Activated CD4-positive, alpha-beta T cell treated with anti-CD3 and anti-CD28 coated beads, Interleukin-2, amount 10 ng/mL, durations not matched to agents 7 days and 5 days (primary cell): ENCODE results near the gene GDF11. TPM values are rescaled to one million over a fixed set of nuclear protein-coding genes. Genes with fewer than 3 reads are reported as not detected.

Source experiments
- CTCF ChIA-PET: fragments of 350-600 bp; sonication (Branson Sonifier 250); formaldehyde crosslinking; loops from one replicate; lab custom pipeline; 2021; ENCODE audit warnings: antibody characterized with exemption; lab: Charles Lee
- POLR2A ChIA-PET: fragments of 350-600 bp; sonication (Branson Sonifier 250); formaldehyde crosslinking; loops from one replicate; lab custom pipeline; 2021; ENCODE audit warnings: antibody characterized with exemption; lab: Charles Lee
- DNase-seq: peaks from one replicate; pipeline ENCODE4 v3.0.0-alpha.2; 2020
- H3K27ac Mint-ChIP-seq: one replicate; pipeline ENCODE4 v1.8.0; 2021; ENCODE audit warnings: mild to moderate bottlenecking, moderate library complexity, mixed read lengths
- H3K27me3 Mint-ChIP-seq: one replicate; pipeline ENCODE4 v1.8.0; 2021; ENCODE audit warnings: mixed read lengths
- H3K36me3 Mint-ChIP-seq: one replicate; pipeline ENCODE4 v1.8.0; 2021; ENCODE audit warnings: low read depth, mixed read lengths
- H3K4me1 Mint-ChIP-seq: one replicate; pipeline ENCODE4 v1.8.0; 2021; ENCODE audit warnings: mixed read lengths
- H3K4me3 Mint-ChIP-seq: one replicate; pipeline ENCODE4 v1.8.0; 2021; ENCODE audit warnings: mild to moderate bottlenecking, moderate library complexity, mixed read lengths
- H3K9me3 Mint-ChIP-seq: one replicate; pipeline ENCODE4 v1.8.0; 2021; ENCODE audit warnings: mixed read lengths
- total RNA-seq, 2 experiments: library from RNA; stranded (reverse); gene quantifications; one replicate each; pipeline ENCODE4 v1.2.3, GENCODE V29; 2021

Gene GDF11
- total RNA-seq, 2 experiments from 2014 or later: 9.7 to 10.4 TPM

DNA sequence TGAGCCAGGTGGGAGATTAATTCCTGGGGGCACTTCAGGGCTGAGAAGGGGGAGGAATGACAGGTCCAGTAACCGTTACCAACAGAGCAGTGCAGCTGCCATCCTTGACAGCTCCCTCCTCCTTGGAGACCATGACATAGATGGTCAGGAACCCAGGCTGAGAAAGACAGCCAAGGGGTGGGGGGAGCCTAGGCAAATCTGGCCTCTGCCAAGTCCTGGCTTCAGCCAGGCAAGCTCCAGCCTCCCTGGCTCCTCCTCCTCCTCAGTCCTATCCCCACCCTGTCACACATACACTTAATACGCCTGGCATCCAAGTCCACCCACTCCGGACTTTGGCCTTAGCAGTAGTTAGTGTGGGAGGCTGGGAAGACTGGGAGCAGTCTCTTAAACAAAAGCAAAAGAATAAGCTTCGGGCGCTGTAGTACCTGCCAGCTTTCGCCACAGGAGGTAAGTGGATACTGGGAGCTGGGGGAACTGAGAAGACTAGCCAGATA is 22.8 kb upstream of the GDF11 start, which contains the start of gene RDH5:
Gene RDH5, plus strand, starts transcription at position 323 of the 494 bp plus-strand sequence. CDS start 792 bp downstream, outside the sequence.
- peaks cover 3% of the 10 kb centered on the region for H3K27me3 Mint-ChIP-seq
- no peak for DNase-seq
- H3K4me3 Mint-ChIP-seq: no peak within 1 kb of the TSS
- ChIA-PET POLR2A (no interaction called here), CTCF (interaction anchor here (0.6 to 9.0 kb wide), 4 partner anchors 9 to 213 kb away, joined by 3 to 75 read pairs (median 3); partner anchors contain the start of gene CD63)
- peaks cover 34% of the 10 kb centered on the region for H3K36me3 Mint-ChIP-seq
- H3K27ac Mint-ChIP-seq: no peak within 1 kb of the TSS
- peaks cover 51% of the 10 kb centered on the region for H3K4me1 Mint-ChIP-seq
- no peaks in the 10 kb centered on the region for H3K9me3 Mint-ChIP-seq

DNA sequence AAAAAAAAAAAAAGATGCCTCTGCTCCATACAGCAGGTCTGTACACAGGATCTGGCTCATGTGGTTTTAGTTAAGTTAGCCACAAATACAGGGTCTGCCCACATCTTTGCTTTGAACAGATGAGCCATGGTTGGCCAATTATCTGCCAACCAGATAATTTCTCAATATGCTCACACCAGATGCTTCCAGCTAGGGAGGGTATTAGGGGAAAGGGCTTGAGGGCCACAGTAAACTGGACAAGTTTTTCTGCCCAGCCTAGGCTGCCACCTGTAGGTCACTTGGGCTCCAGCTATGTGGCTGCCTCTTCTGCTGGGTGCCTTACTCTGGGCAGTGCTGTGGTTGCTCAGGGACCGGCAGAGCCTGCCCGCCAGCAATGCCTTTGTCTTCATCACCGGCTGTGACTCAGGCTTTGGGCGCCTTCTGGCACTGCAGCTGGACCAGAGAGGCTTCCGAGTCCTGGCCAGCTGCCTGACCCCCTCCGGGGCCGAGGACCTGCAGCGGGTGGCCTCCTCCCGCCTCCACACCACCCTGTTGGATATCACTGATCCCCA is 22.0 kb upstream of the GDF11 start:
- no peak for DNase-seq
- H3K9me3 Mint-ChIP-seq: no peaks in the 10 kb centered on the region
- H3K36me3 Mint-ChIP-seq: peaks cover 38% of the 10 kb centered on the region
- H3K27ac Mint-ChIP-seq: no peak overlapping the region
- no peak overlapping the region for H3K4me3 Mint-ChIP-seq
- CTCF ChIA-PET: interaction anchor here (9.0 kb wide), 1 partner anchor 17 kb away, joined by 75 read pairs; no protein-coding TSS in a partner anchor
- POLR2A ChIA-PET: no interaction called here
- peaks cover under 1% of the 10 kb centered on the region for H3K27me3 Mint-ChIP-seq
- peaks cover 49% of the 10 kb centered on the region for H3K4me1 Mint-ChIP-seq

DNA sequence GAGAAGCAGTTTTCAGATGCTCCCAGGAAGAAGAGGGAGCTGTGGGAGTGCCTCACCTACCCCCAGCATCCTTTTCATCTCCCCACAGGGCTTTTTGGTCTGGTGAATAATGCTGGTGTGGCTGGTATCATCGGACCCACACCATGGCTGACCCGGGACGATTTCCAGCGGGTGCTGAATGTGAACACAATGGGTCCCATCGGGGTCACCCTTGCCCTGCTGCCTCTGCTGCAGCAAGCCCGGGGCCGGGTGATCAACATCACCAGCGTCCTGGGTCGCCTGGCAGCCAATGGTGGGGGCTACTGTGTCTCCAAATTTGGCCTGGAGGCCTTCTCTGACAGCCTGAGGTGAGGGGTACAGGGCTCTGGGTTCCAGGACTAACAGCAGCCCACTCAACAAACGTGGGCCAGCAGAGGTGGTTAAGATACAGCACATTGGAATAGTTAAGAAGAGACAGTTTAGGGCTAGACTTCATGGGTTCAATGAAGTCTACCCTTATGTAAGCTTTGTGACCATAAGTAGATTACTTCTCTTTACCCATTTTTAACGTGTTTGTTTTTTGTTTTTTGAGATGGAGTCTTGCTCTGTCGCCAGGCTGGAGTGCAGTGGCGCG is 21.2 kb upstream of the GDF11 start:
- CTCF ChIA-PET: interaction anchor here (9.0 kb wide), 1 partner anchor 16 kb away, joined by 75 read pairs; no protein-coding TSS in a partner anchor
- H3K4me3 Mint-ChIP-seq: no peak overlapping the region
- no peak for DNase-seq
- H3K27ac Mint-ChIP-seq: peak overlapping the region; percentile 19
- H3K9me3 Mint-ChIP-seq: no peaks in the 10 kb centered on the region
- POLR2A ChIA-PET: no interaction called here
- H3K27me3 Mint-ChIP-seq: no peaks in the 10 kb centered on the region
- H3K36me3 Mint-ChIP-seq: peaks cover 42% of the 10 kb centered on the region
- H3K4me1 Mint-ChIP-seq: peaks cover 50% of the 10 kb centered on the region

DNA sequence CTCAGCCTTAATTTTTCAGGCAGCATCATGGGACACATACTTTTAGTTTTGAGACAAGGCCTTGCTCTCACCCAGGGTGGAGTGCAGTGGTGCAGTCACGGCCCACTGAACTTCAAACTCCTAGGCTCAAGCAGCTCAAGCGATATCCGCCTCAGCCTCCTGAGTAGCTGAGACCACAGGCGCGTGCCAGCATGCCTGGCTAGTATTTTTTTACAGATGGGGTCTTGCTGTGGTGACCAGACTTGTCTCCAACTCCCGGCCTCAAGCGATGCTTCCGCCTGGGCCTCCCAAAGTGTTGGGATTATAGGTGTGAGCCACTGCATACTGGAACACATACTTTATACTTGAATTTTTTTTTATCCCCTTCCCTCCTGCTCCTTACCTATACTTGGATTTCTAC is 20.0 kb upstream of the GDF11 start:
- CTCF ChIA-PET: interaction anchor here (1.0 to 9.0 kb wide), 3 partner anchors 15 to 401 kb away, joined by 3 to 75 read pairs (median 3); partner anchors contain the start of gene ITGA7
- no peak overlapping the region for H3K27ac Mint-ChIP-seq
- no peaks in the 10 kb centered on the region for H3K9me3 Mint-ChIP-seq
- peaks cover 49% of the 10 kb centered on the region for H3K4me1 Mint-ChIP-seq
- H3K4me3 Mint-ChIP-seq: no peak overlapping the region
- DNase-seq: no peak
- peaks cover 33% of the 10 kb centered on the region for H3K36me3 Mint-ChIP-seq
- POLR2A ChIA-PET: no interaction called here
- H3K27me3 Mint-ChIP-seq: no peaks in the 10 kb centered on the region

DNA sequence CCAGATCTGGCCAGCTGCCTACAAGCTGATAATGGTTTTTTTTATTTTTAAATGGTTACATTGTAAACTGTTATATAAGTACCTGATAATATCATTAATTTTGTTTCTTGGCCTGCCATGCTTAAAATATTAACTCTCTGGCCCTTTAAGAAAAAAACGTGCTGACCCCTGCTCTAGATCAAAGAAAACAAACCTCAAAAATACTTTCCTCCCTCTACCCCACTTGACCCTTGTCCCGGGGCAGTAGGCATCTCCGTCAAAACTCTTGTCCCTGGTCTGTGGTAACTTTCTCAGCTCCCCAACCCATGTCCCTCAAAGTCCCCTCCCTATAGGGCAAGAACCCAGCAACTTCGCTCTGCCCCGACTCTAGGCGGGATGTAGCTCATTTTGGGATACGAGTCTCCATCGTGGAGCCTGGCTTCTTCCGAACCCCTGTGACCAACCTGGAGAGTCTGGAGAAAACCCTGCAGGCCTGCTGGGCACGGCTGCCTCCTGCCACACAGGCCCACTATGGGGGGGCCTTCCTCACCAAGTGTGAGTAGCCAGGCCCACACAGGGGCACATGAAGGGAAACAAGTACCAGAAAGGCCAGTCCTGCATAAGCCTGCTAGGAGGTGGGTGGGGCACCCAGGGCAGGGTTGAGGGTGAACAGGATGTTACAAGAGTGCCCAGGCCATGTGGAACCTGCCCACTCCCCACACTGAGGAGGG is 19.3 kb upstream of the GDF11 start:
- Mint-ChIP-seq H3K27ac (no peak overlapping the region), H3K4me1 (peaks cover 41% of the 10 kb centered on the region), H3K27me3 (no peaks in the 10 kb centered on the region), H3K36me3 (peaks cover 26% of the 10 kb centered on the region), H3K9me3 (no peaks in the 10 kb centered on the region), H3K4me3 (no peak overlapping the region)
- DNase-seq: no peak
- ChIA-PET POLR2A (no interaction called here), CTCF (interaction anchor here (1.0 to 9.0 kb wide), 6 partner anchors 13 to 400 kb away, joined by 3 to 75 read pairs (median 5); partner anchors contain the start of gene ITGA7)

DNA sequence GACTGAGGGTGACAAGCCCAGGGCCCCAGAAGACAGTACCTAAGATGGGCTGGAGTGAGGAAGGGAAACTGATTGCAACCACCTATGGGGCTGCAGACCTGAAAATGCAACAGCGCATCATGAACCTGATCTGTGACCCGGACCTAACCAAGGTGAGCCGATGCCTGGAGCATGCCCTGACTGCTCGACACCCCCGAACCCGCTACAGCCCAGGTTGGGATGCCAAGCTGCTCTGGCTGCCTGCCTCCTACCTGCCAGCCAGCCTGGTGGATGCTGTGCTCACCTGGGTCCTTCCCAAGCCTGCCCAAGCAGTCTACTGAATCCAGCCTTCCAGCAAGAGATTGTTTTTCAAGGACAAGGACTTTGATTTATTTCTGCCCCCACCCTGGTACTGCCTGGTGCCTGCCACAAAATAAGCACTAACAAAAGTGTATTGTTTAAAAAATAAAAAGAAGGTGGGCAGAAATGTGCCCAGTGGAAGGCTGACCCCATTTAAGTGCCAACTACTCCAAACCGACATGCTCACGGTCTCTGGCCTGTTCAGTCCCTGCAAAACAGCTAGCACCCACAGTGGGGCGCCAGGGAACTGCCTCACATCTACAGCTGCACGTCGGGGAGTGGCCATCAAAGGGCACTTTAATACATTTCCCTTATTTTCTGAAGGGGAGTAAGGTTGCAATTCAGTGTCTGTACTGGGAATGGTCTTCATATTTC is 18.5 kb upstream of the GDF11 start:
- DNase-seq: peak; percentile 77
- ChIA-PET POLR2A (interaction anchor here (1.0 kb wide), 1 partner anchor 9 kb away, joined by 4 read pairs; the partner anchor contains the start of gene BLOC1S1), CTCF (interaction anchor here (0.7 to 2.4 kb wide), 8 partner anchors 8 to 389 kb away, joined by 3 to 33 read pairs (median 5); partner anchors contain the start of genes BLOC1S1 and ITGA7)

DNA sequence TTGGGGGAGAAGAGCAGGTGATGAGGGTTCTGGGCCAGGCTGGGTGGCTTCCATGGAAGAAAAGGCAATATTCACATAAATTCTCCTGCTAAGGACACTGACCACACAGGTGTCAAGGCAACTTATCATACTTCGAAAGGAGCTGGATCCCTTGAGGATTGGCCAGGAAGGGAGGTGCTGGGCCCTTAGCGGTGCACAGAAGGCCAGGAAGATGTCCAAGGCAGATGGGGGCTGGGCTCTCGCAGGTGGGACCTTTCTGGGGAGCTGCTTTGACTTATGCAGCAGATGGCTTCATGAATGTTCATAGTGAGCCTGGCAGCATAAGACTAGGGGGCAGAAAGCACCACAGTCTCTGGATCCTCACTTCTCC is 18.0 kb upstream of the GDF11 start:
- DNase-seq: no peak
- H3K27ac Mint-ChIP-seq: no peak overlapping the region
- POLR2A ChIA-PET: interaction anchor here (1.0 kb wide), 1 partner anchor 9 kb away, joined by 4 read pairs; the partner anchor contains the start of gene BLOC1S1
- H3K4me3 Mint-ChIP-seq: no peak overlapping the region
- no peaks in the 10 kb centered on the region for H3K9me3 Mint-ChIP-seq
- CTCF ChIA-PET: interaction anchor here (0.7 to 2.4 kb wide), 7 partner anchors 9 to 388 kb away, joined by 3 to 33 read pairs (median 5); partner anchors contain the start of genes BLOC1S1 and ITGA7
- H3K4me1 Mint-ChIP-seq: peaks cover 39% of the 10 kb centered on the region
- peaks cover 21% of the 10 kb centered on the region for H3K36me3 Mint-ChIP-seq
- no peaks in the 10 kb centered on the region for H3K27me3 Mint-ChIP-seq

More for the DNA sequence above, 18.5 kb upstream of the GDF11 start:
- Mint-ChIP-seq H3K4me3 (no peak overlapping the region), H3K27ac (peak overlapping the region; percentile 66), H3K36me3 (peaks cover 21% of the 10 kb centered on the region), H3K27me3 (no peaks in the 10 kb centered on the region), H3K9me3 (no peaks in the 10 kb centered on the region), H3K4me1 (peaks cover 38% of the 10 kb centered on the region)

DNA sequence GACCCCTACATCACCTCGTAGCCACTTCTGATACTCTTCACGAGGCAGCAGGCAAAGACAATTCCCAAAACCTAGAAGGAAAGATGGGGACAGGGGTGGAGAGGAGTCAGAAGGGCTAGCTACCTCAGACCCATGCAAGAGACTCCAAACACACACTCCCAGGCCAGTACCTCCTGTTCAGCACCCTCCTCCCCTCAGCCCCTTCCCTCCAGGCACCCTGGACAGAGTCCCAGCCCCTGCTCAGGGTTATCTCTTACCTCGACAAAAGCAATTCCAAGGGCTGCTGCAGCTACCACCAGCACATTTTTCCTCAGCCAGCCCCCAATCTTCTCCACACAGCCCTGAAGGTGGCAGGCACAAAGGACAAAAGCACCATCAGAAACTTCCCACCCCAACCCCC is 17.4 kb upstream of the GDF11 start:
- Mint-ChIP-seq H3K9me3 (no peaks in the 10 kb centered on the region), H3K27ac (peak overlapping the region; percentile 68), H3K27me3 (no peaks in the 10 kb centered on the region), H3K4me3 (no peak overlapping the region), H3K36me3 (peaks cover 21% of the 10 kb centered on the region), H3K4me1 (peaks cover 41% of the 10 kb centered on the region)
- POLR2A ChIA-PET: no interaction called here
- no peak for DNase-seq
- CTCF ChIA-PET: interaction anchor here (0.6 to 2.4 kb wide), 4 partner anchors 12 to 60 kb away, joined by 3 to 33 read pairs (median 6); no protein-coding TSS in a partner anchor

DNA sequence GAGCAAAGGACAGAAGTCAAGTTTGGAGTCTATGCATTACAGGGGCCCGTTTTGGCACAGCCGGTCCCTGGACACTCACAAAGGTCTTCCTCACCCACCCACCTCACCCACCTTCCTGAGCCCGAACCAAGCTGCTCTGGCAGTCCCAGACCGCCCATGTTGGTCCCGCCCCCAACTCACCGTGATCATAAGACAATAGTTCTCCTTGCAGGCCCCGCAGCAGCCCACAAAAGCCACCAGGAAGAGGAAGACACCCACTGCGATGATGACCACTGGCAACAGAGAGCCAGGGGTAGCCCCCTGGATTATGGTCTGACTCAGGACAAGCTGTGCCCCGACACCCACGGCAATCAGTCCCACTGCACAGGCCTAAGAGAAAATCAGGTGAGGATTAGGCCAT is 16.0 kb upstream of the GDF11 start:
- DNase-seq: no peak
- peak overlapping the region; percentile 72 for H3K27ac Mint-ChIP-seq
- ChIA-PET POLR2A (no interaction called here), CTCF (interaction anchor here (1.5 kb wide), 2 partner anchors 12 to 91 kb away, joined by 3 to 4 read pairs; partner anchors contain the start of gene ORMDL2)
- no peaks in the 10 kb centered on the region for H3K27me3 Mint-ChIP-seq
- H3K4me3 Mint-ChIP-seq: peak overlapping the region; percentile 69
- peaks cover 42% of the 10 kb centered on the region for H3K4me1 Mint-ChIP-seq
- H3K9me3 Mint-ChIP-seq: no peaks in the 10 kb centered on the region
- peaks cover 19% of the 10 kb centered on the region for H3K36me3 Mint-ChIP-seq

DNA sequence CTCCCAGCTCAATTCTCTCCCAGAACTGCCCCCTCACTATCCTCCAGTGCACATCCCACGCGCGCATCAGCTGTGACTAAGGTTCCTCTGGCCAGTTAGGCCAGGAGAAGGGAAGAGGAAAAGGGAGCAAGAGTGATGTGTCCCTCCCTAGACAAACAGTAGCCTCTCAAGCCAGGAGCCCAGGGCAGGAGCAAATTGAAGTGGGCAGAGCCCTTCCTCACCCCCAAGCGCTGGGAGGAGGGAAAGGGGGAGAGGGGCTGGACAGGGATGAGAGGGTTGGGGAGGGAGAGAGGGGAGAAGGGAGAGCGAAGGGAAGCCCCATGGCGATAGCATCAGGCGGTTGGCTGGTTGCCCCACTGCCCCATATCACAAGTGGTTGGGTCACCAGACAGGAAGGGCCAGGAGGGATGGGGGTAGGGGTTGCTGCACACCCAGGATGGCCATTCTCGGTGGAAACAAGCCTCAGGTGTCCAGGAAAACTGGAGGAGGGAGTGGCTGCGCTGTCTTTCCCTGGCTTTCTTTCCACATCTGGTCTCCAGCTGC is 15.2 kb upstream of the GDF11 start:
- no peaks in the 10 kb centered on the region for H3K27me3 Mint-ChIP-seq
- H3K4me1 Mint-ChIP-seq: peaks cover 42% of the 10 kb centered on the region
- CTCF ChIA-PET: interaction anchor here (1.5 kb wide), 2 partner anchors 11 to 90 kb away, joined by 3 to 4 read pairs; partner anchors contain the start of gene ORMDL2
- POLR2A ChIA-PET: no interaction called here
- H3K27ac Mint-ChIP-seq: peak overlapping the region; percentile 72
- H3K36me3 Mint-ChIP-seq: peaks cover 19% of the 10 kb centered on the region
- DNase-seq: no peak
- H3K4me3 Mint-ChIP-seq: peak overlapping the region; percentile 69
- H3K9me3 Mint-ChIP-seq: no peaks in the 10 kb centered on the region

DNA sequence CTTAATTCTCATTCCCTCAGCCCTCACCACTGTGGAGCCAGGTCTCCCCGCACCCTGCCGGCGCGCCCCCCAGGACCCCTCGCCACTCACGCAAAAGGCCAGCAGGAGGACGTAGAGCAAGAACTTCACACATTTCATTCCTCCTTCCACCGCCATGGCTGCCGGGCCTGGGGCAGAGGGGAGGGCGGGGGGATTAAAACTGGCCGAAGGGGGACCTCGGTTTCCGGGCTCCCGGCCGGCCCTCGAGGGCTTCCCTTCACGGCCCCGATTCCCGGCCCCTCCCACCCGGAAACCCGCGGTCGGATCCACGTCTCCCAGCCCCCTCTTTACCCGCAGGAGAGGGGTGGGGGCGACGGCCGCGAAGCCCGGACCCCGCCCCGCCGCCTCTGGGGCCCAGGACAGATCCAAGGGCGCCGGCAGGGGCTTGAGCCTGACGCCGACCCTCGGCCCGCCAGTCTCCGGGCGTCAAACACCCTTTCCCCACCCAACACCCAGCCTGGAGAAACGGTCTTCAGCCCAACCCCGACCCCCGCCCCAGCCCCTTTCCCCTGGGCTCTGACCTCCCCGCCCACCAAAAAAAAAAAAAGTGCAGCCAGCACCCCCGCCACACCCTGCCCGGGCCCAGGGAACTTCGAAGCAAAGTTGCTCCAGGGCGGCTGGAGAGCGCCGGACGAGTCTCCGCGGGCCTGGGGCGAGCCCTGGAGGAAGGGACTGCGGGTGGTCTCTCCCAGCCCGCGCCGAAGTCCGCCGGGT is 14.6 kb upstream of the GDF11 start:
- Mint-ChIP-seq H3K4me3 (peak overlapping the region; percentile 69), H3K4me1 (peaks cover 42% of the 10 kb centered on the region), H3K27me3 (no peaks in the 10 kb centered on the region), H3K9me3 (no peaks in the 10 kb centered on the region), H3K27ac (peak overlapping the region; percentile 62), H3K36me3 (peaks cover 19% of the 10 kb centered on the region)
- no peak for DNase-seq
- CTCF ChIA-PET: interaction anchor here (1.4 to 1.7 kb wide), 5 partner anchors 9 to 90 kb away, joined by 3 to 17 read pairs (median 4); partner anchors contain the start of genes BLOC1S1 and ORMDL2
- POLR2A ChIA-PET: no interaction called here
